AG10803 (cell line): Measurements from ENCODE around the gene TBC1D17.

Experiments
- DNase-seq: peaks from one replicate; pipeline ENCODE4 v3.0.0; 2010; ENCODE audit warnings: low read depth
- H3K4me3 ChIP-seq: 2 replicates; pipeline ENCODE4 v1.5.1; 2011; ENCODE audit warnings: mild to moderate bottlenecking, low read length, control low read depth
- CTCF ChIP-seq: conservative IDR thresholded peaks from 2 replicates; pipeline ENCODE4 v1.5.1; 2011; ENCODE audit warnings: mild to moderate bottlenecking, low read length, control low read depth, inconsistent platforms

The TBC1D17 gene

GRCh38 chr19:49848938-49849337 is 28.6 kb upstream of the TBC1D17 start:
- DNase-seq = no peak
- TF ChIP-seq CTCF = no peak

GRCh38 chr19:49849433-49850220 is 27.9 kb upstream of the TBC1D17 start:
- DNase-seq = no peak
- TF ChIP-seq CTCF = no peak
- H3K4me3 ChIP-seq = peak overlapping the region; percentile 90

More at GRCh38 chr19:49848938-49849337, 28.6 kb upstream of the TBC1D17 start:
- H3K4me3 ChIP-seq = no peak overlapping the region

GRCh38 chr19:49850221-49850486 is 27.3 kb upstream of the TBC1D17 start:
- peak overlapping the region; percentile 90 for H3K4me3 ChIP-seq
- no peak for TF ChIP-seq CTCF
- no peak for DNase-seq

- no peak for TF ChIP-seq CTCF
- peak within 1 kb of the TSS; percentile 90 for H3K4me3 ChIP-seq
- peak; percentile 89 for DNase-seq
Observed at GRCh38 chr19:49850487-49851342, 26.8 kb upstream of the TBC1D17 start, which contains the start of gene PTOV1. Gene PTOV1 (plus strand): TSS chr19:49851159.

- TF ChIP-seq CTCF = no peak
- DNase-seq = no peak
- H3K4me3 ChIP-seq = peak overlapping the region; percentile 90
Observed at GRCh38 chr19:49851456-49852259, 25.8 kb upstream of the TBC1D17 start.

- peak overlapping the region; percentile 90 for H3K4me3 ChIP-seq
- DNase-seq = no peak
- TF ChIP-seq CTCF = no peak
Observed at GRCh38 chr19:49852631-49853126, 24.8 kb upstream of the TBC1D17 start.
